Neural cell (in vitro differentiated cells): Measurements from ENCODE around the gene ZCCHC18.

Source experiments
- CTCF ChIP-seq: fragments of 450-650 bp; IDR thresholded peaks from 2 replicates; pipeline ENCODE4 v1.5.1; 2014; ENCODE audit warnings: antibody characterized with exemption, mild to moderate bottlenecking, moderate library complexity; ENCODE audit not compliant: poor library complexity, severe bottlenecking
- EP300 ChIP-seq: fragments of 450-650 bp; conservative IDR thresholded peaks from 2 replicates; pipeline ENCODE4 v1.6.1; 2014; ENCODE audit warnings: antibody characterized with exemption, mild to moderate bottlenecking, moderate library complexity; ENCODE audit not compliant: poor library complexity, severe bottlenecking
- EZH2 ChIP-seq: fragments of 200-600, 300-800 bp; shearing (Covaris generic), sonication (generic); IDR thresholded peaks from 2 replicates; pipeline ENCODE4 v1.6.1; 2014; ENCODE audit warnings: antibody characterized with exemption, low read length, borderline replicate concordance, mild to moderate bottlenecking; ENCODE audit not compliant: insufficient read depth, poor library complexity, severe bottlenecking
- RAD21 ChIP-seq: fragments of 450-650 bp; conservative IDR thresholded peaks from 2 replicates; pipeline ENCODE4 v1.6.1; 2014; ENCODE audit warnings: antibody characterized with exemption, mild to moderate bottlenecking, moderate library complexity

GRCh38 chrX:104113222-104113965, 1.1 kb downstream of the ZCCHC18 start:
- TF ChIP-seq CTCF (peak; percentile 69), RAD21 (peak; percentile 43), EP300 (no peak), EZH2 (no peak)
